Activated T-helper 1 cell treated with Interleukin-2 at 50 U/mL for 16 hours (primary cell): Measurements from ENCODE around the gene FAM72B.
"Not testable (repeated sequence)": the region's sequence is repeated elsewhere in the genome, so short reads cannot be mapped to it uniquely, and the experiment has no call there.

ENCODE experiments used
- DNase-seq: peaks from one replicate; pipeline ENCODE4 v3.0.0-alpha.2; 2020; ENCODE audit warnings: low read depth

The FAM72B gene

GRCh38 chr1:121152788-121153187 is 31.4 kb downstream of the FAM72B start:
- not testable (repeated sequence) for DNase-seq

DNA sequence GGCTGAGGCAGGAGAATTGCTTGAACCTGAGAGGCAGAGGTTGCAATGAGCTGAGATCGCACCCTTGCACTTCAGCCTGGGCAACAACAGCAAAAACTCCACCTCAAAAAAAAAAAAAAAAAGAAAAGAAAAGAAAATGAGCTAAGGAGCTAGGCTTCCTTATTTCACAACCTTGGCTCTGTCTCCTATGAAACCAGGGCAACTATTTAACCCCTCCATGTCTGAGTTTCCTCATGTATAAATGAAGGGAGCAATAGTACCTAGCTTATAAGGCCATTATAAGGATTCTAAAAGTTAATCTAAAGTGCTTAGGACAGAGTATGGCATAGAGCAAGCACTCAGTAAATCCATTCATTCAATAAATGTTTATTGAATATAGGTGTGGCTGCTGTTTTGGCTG is 32.8 kb downstream of the FAM72B start:
- DNase-seq: not testable (repeated sequence)

GRCh38 chr1:121148489-121149190 is 35.5 kb downstream of the FAM72B start:
- not testable (repeated sequence) for DNase-seq

GRCh38 chr1:121140393-121140792 is 43.7 kb downstream of the FAM72B start:
- not testable (repeated sequence) for DNase-seq

GRCh38 chr1:121131494-121131893 is 52.6 kb downstream of the FAM72B start:
- not testable (repeated sequence) for DNase-seq

- DNase-seq: not testable (repeated sequence)
Measured at GRCh38 chr1:121118480-121118824, 65.7 kb downstream of the FAM72B start.
